Epithelial cell of prostate (primary cell): Measurements from ENCODE around the gene UQCRH.
A peak's percentile ranks its signal among the peaks of the same experiment; 100 is the strongest.
"Not testable (repeated sequence)": the region's sequence is repeated elsewhere in the genome, so short reads cannot be mapped to it uniquely, and the experiment has no call there.

Experiments used
- DNase-seq: peaks from one replicate; pipeline ENCODE4 v3.0.0-alpha.2; 2011; ENCODE audit warnings: low read depth, low spot score
- H3K27ac ChIP-seq: fragments of 450-650 bp; 2 replicates; pipeline ENCODE4 v1.5.1; 2017; ENCODE audit warnings: mild to moderate bottlenecking

UQCRH gene

GRCh38 chr1:46330381-46330780 is 26.9 kb downstream of the UQCRH start:
- not testable (repeated sequence) for H3K27ac ChIP-seq, DNase-seq

- not testable (repeated sequence) for H3K27ac ChIP-seq, DNase-seq
These were observed 28.5 kb downstream of the UQCRH start for GRCh38 chr1:46331786-46332540.

GRCh38 chr1:46333300-46334029 is 30.0 kb downstream of the UQCRH start:
- no peak for DNase-seq
- H3K27ac ChIP-seq: no peak overlapping the region

- H3K27ac ChIP-seq: no peak overlapping the region
- no peak for DNase-seq
These were observed 30.5 kb downstream of the UQCRH start for GRCh38 chr1:46334030-46334384.

GRCh38 chr1:46335081-46335480 is 31.6 kb downstream of the UQCRH start:
- H3K27ac ChIP-seq: no peak overlapping the region
- DNase-seq: no peak

- DNase-seq, H3K27ac ChIP-seq: not testable (repeated sequence)
These were observed 33.9 kb downstream of the UQCRH start for GRCh38 chr1:46337409-46337808.

- DNase-seq: peak; percentile 64
- peak within 1 kb of the TSS; percentile 95 for H3K27ac ChIP-seq
These were observed 37.1 kb downstream of the UQCRH start, which contains the start of gene NSUN4 for GRCh38 chr1:46340404-46341221. Gene NSUN4 (plus strand): TSS chr1:46340807. CDS start chr1:46340827, 20 bp downstream.

- DNase-seq: no peak
- H3K27ac ChIP-seq: peak overlapping the region; percentile 95
These were observed 38.0 kb downstream of the UQCRH start for GRCh38 chr1:46341222-46342083.

- no peak overlapping the region for H3K27ac ChIP-seq
- DNase-seq: no peak
These were observed 38.7 kb downstream of the UQCRH start for GRCh38 chr1:46342084-46342656.

GRCh38 chr1:46342677-46343350 is 39.3 kb downstream of the UQCRH start:
- no peak for DNase-seq
- H3K27ac ChIP-seq: no peak overlapping the region

GRCh38 chr1:46343351-46343695 is 39.8 kb downstream of the UQCRH start:
- no peak overlapping the region for H3K27ac ChIP-seq
- no peak for DNase-seq

GRCh38 chr1:46343705-46344104 is 40.2 kb downstream of the UQCRH start:
- no peak for DNase-seq
- no peak overlapping the region for H3K27ac ChIP-seq

- no peak overlapping the region for H3K27ac ChIP-seq
- no peak for DNase-seq
These were observed 41.0 kb downstream of the UQCRH start for GRCh38 chr1:46344481-46344880.

- H3K27ac ChIP-seq: no peak overlapping the region
These were observed 41.8 kb downstream of the UQCRH start for GRCh38 chr1:46345281-46345680.

GRCh38 chr1:46352363-46352762 is 48.9 kb downstream of the UQCRH start:
- no peak for DNase-seq
- no peak overlapping the region for H3K27ac ChIP-seq

More at GRCh38 chr1:46345281-46345680, 41.8 kb downstream of the UQCRH start:
- no peak for DNase-seq

- DNase-seq, H3K27ac ChIP-seq: not testable (repeated sequence)
These were observed 52.4 kb downstream of the UQCRH start for GRCh38 chr1:46355920-46356319.

GRCh38 chr1:46362158-46362557 is 58.7 kb downstream of the UQCRH start:
- H3K27ac ChIP-seq: no peak overlapping the region

GRCh38 chr1:46363121-46363520 is 59.6 kb downstream of the UQCRH start:
- no peak overlapping the region for H3K27ac ChIP-seq
- DNase-seq: no peak

More at GRCh38 chr1:46362158-46362557, 58.7 kb downstream of the UQCRH start:
- no peak for DNase-seq

- no peak for DNase-seq
- H3K27ac ChIP-seq: no peak overlapping the region
These were observed 61.1 kb downstream of the UQCRH start for GRCh38 chr1:46364612-46365011.
